ENCODE results near the gene LITAFD. TPM values are rescaled to one million over a fixed set of nuclear protein-coding genes. Genes with fewer than 3 reads are reported as not detected.

The LITAFD gene
- total and polyA plus RNA-seq, 9 of the 15 experiments (the other 6 are each of a cell fraction or from before 2014, with no cell fraction given) = not detected

DNA sequence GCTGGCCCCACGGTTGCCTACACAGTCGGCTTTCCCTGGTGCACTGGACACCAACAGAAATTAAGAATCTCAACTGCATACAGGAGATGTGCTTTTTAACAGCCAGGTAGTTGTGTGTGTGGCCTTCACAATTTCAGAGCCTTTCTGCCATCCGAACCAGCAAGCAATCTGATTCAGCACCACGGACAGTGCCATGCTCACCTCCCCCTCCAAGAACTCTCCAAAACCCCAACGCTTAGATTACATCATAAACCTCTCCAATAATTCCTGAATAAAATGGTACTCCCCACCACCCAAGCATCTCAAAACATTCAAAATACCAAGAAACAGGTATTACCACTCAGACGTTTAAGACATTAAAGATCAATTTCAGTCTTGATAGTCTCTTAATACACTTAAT, 49.7 kb downstream of the LITAFD start:
- Histone ChIP-seq H3K27me3 (ENCODE audit: control insufficient read depth in 2 of 2, insufficient read depth in 2 of 2, low read length in 2 of 2) (no peaks in the 10 kb centered on the region), H3K9me1 (ENCODE audit: control insufficient read depth, insufficient read depth, low read length) (peaks cover 14% of the 10 kb centered on the region), H3K4me3 (no peak overlapping the region), H3K4me1 (replicated peaks in 1 of 2; ENCODE audit: control insufficient read depth in 2 of 2, insufficient read depth in 2 of 2, low read length in 2 of 2) (peaks cover 0 to 8% of the 10 kb centered on the region in 2 experiments; a peak in 1 of 5 replicates), H2AFZ (ENCODE audit: low read depth, low read length) (no peak overlapping the region), H4K20me1 (replicated peaks; ENCODE audit: control insufficient read depth, insufficient read depth, low read length) (peaks cover 62% of the 10 kb centered on the region), H3K36me3 (ENCODE audit: control insufficient read depth, insufficient read depth, low read length) (peaks cover 28% of the 10 kb centered on the region), H3K9ac (ENCODE audit: insufficient read depth in 1 of 2, low read depth in 2 of 2, low read length in 2 of 2) (no peak overlapping the region), H3K79me2 (ENCODE audit: control insufficient read depth, insufficient read depth, low read length) (peaks cover 92% of the 10 kb centered on the region), H3K27ac (ENCODE audit: extremely low read depth, low read depth, low read length) (no peak overlapping the region), H3K9me3 (replicated peaks; ENCODE audit: control insufficient read depth, insufficient read depth, low read depth, low read length) (no peaks in the 10 kb centered on the region), H3K4me2 (ENCODE audit: insufficient read depth, low read length) (no peak overlapping the region)
- CTCF ChIA-PET (ENCODE audit: low intra/inter-chr PET ratio) = interaction anchor here (1.0 kb wide), 1 partner anchor 68 kb away, joined by 4 read pairs; no protein-coding TSS in a partner anchor
- ATAC-seq = no peak
- DNase-seq (ENCODE audit: extremely low read depth in 1 of 4, low spot score in 3 of 4) = peak; percentile 36 to 65 (median 58)
- in situ Hi-C loops (cut with MboI) = no loop called here
- POLR2A ChIA-PET = interaction anchor here (1.1 kb wide), 1 partner anchor 16 kb away, joined by 3 read pairs; no protein-coding TSS in a partner anchor
- intact Hi-C loops (cut with micrococcal nuclease) = loop anchor here (10.0 kb wide), 1 partner anchor 73 kb away; no protein-coding TSS in a partner anchor
- FAIRE-seq = no peak
- no TSS peak for BruUV-seq (replicated peaks)
- 37% methylated on average over 6 of the region's 6 CpGs for WGBS (ENCODE audit: insufficient coverage, low coverage, missing lambda C conversion rate)
- TF ChIP-seq, protein P1, sequence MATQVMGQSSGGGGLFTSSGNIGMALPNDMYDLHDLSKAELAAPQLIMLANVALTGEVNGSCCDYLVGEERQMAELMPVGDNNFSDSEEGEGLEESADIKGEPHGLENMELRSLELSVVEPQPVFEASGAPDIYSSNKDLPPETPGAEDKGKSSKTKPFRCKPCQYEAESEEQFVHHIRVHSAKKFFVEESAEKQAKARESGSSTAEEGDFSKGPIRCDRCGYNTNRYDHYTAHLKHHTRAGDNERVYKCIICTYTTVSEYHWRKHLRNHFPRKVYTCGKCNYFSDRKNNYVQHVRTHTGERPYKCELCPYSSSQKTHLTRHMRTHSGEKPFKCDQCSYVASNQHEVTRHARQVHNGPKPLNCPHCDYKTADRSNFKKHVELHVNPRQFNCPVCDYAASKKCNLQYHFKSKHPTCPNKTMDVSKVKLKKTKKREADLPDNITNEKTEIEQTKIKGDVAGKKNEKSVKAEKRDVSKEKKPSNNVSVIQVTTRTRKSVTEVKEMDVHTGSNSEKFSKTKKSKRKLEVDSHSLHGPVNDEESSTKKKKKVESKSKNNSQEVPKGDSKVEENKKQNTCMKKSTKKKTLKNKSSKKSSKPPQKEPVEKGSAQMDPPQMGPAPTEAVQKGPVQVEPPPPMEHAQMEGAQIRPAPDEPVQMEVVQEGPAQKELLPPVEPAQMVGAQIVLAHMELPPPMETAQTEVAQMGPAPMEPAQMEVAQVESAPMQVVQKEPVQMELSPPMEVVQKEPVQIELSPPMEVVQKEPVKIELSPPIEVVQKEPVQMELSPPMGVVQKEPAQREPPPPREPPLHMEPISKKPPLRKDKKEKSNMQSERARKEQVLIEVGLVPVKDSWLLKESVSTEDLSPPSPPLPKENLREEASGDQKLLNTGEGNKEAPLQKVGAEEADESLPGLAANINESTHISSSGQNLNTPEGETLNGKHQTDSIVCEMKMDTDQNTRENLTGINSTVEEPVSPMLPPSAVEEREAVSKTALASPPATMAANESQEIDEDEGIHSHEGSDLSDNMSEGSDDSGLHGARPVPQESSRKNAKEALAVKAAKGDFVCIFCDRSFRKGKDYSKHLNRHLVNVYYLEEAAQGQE (IDR thresholded peaks at IDR 0.05; ENCODE audit: borderline replicate concordance) = peak; percentile 99
- TF ChIP-seq, protein P1 (CRISPR knock-in tag; IDR thresholded peaks at IDR 0.05; ENCODE audit: low read depth) = peak; percentile 97
- TF ChIP-seq, protein P2, sequence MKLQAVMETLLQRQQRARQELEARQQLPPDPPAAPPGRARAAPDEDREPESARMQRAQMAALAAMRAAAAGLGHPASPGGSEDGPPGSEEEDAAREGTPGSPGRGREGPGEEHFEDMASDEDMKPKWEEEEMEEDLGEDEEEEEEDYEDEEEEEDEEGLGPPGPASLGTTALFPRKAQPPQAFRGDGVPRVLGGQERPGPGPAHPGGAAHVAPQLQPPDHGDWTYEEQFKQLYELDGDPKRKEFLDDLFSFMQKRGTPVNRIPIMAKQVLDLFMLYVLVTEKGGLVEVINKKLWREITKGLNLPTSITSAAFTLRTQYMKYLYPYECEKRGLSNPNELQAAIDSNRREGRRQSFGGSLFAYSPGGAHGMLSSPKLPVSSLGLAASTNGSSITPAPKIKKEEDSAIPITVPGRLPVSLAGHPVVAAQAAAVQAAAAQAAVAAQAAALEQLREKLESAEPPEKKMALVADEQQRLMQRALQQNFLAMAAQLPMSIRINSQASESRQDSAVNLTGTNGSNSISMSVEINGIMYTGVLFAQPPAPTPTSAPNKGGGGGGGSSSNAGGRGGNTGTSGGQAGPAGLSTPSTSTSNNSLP (IDR thresholded peaks at IDR 0.05; ENCODE audit: borderline replicate concordance, low read depth, low read length) = no peak
- TF ChIP-seq ZNF764 (CRISPR knock-in tag; IDR thresholded peaks at IDR 0.05; ENCODE audit: low read depth) (no peak), FOXM1 (IDR thresholded peaks at IDR 0.05; ENCODE audit: low read depth) (no peak), FOXM1 (CRISPR knock-in tag; IDR thresholded peaks at IDR 0.05; ENCODE audit: low read depth) (no peak), ZNF586 (CRISPR knock-in tag; conservative IDR thresholded peaks at IDR 0.05) (no peak), EWSR1 (IDR thresholded peaks at IDR 0.05; ENCODE audit: borderline replicate concordance, low read depth, partially characterized antibody) (no peak), ZZZ3 (IDR thresholded peaks at IDR 0.05) (no peak)
- TF ChIP-seq, protein P3, sequence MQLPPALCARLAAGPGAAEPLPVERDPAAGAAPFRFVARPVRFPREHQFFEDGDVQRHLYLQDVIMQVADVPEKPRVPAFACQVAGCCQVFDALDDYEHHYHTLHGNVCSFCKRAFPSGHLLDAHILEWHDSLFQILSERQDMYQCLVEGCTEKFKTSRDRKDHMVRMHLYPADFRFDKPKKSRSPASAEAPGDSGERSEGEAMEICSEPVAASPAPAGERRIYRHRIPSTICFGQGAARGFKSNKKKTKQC (CRISPR knock-in tag; IDR thresholded peaks at IDR 0.05) = 0 out of 2 replicates have a peak, but pooled peaks have one; percentile 52
